HEK293 (cell line): ENCODE data around the gene OR2V1.

ENCODE experiments used
- CTCF ChIP-seq: fragments of 450-650 bp; formaldehyde crosslinking; IDR thresholded peaks from 2 replicates; pipeline ENCODE4 v1.5.1; 2016; ENCODE audit warnings: missing biosample characterization, missing genetic modification characterization
- FEZF1 ChIP-seq: fragments of 450-650 bp; formaldehyde crosslinking; IDR thresholded peaks from 2 replicates; pipeline ENCODE4 v1.5.1; 2016; ENCODE audit warnings: missing biosample characterization, missing genetic modification characterization
- GFI1B ChIP-seq: fragments of 450-650 bp; formaldehyde crosslinking; IDR thresholded peaks from 2 replicates; pipeline ENCODE4 v1.5.1; 2016; ENCODE audit warnings: missing biosample characterization, missing genetic modification characterization
- HOXD13 ChIP-seq: sonication (generic); formaldehyde crosslinking; IDR thresholded peaks from 2 replicates; pipeline ENCODE4 v1.8.0; 2022; ENCODE audit warnings: missing genetic modification reagents, borderline replicate concordance
- KLF1 ChIP-seq: fragments of 450-650 bp; formaldehyde crosslinking; IDR thresholded peaks from 2 replicates; pipeline ENCODE4 v1.5.1; 2016; ENCODE audit warnings: missing biosample characterization, missing genetic modification characterization
- SALL2 ChIP-seq: fragments of 450-650 bp; formaldehyde crosslinking; IDR thresholded peaks from 2 replicates; pipeline ENCODE4 v1.5.0; 2017; ENCODE audit warnings: missing biosample characterization, mild to moderate bottlenecking, missing genetic modification characterization, borderline replicate concordance
- SCRT1 ChIP-seq: fragments of 450-650 bp; formaldehyde crosslinking; IDR thresholded peaks from 2 replicates; pipeline ENCODE4 v1.5.1; 2016; ENCODE audit warnings: missing biosample characterization, missing genetic modification characterization, borderline replicate concordance
- SP2 ChIP-seq: fragments of 450-650 bp; formaldehyde crosslinking; IDR thresholded peaks from 2 replicates; pipeline ENCODE4 v1.5.1; 2016; ENCODE audit warnings: missing biosample characterization, missing genetic modification characterization
- TRIM28 ChIP-seq: IDR thresholded peaks from 2 replicates; pipeline ENCODE4 v1.6.1; 2011; ENCODE audit warnings: low read length, control low read depth, borderline replicate concordance
- TSHZ1 ChIP-seq: fragments of 450-650 bp; formaldehyde crosslinking; IDR thresholded peaks from 2 replicates; pipeline ENCODE4 v1.5.1; 2016; ENCODE audit warnings: missing biosample characterization, missing genetic modification characterization, borderline replicate concordance
- ZBTB26 ChIP-seq: fragments of 450-650 bp; formaldehyde crosslinking; optimal IDR thresholded peaks from 2 replicates; pipeline ENCODE3; 2016; ENCODE audit warnings: missing biosample characterization, mild to moderate bottlenecking, missing genetic modification characterization
- ZNF112 ChIP-seq: fragments of 450-650 bp; formaldehyde crosslinking; IDR thresholded peaks from 2 replicates; pipeline ENCODE4 v1.5.0; 2017; ENCODE audit warnings: missing biosample characterization, missing genetic modification characterization
- ZNF223 ChIP-seq: fragments of 450-650 bp; formaldehyde crosslinking; IDR thresholded peaks from 2 replicates; pipeline ENCODE4 v1.5.1; 2016; ENCODE audit warnings: missing biosample characterization, missing genetic modification characterization
- ZNF26 ChIP-seq: fragments of 450-650 bp; formaldehyde crosslinking; IDR thresholded peaks from 2 replicates; pipeline ENCODE4 v1.5.1; 2016; ENCODE audit warnings: missing biosample characterization, missing genetic modification characterization
- ZNF274 ChIP-seq, 2 experiments: fragments of 200-500 bp in 1 of 2; fragments of 450-650 bp in 1 of 2; sonication (Bioruptor generic) in 1 of 2; formaldehyde crosslinking in 1 of 2; IDR thresholded peaks; 2 replicates each; pipeline versions ENCODE4 v1.5.1 to v1.6.1; 2014 to 2016; ENCODE audit warnings: borderline replicate concordance in 1 of 2, inconsistent platforms in 1 of 2, low read length in 1 of 2, missing biosample characterization in 1 of 2, missing genetic modification characterization in 1 of 2
- ZNF280D ChIP-seq: fragments of 450-650 bp; formaldehyde crosslinking; IDR thresholded peaks from 2 replicates; pipeline ENCODE4 v1.5.1; 2016; ENCODE audit warnings: missing biosample characterization, missing genetic modification characterization
- ZNF488 ChIP-seq: fragments of 450-650 bp; formaldehyde crosslinking; IDR thresholded peaks from 2 replicates; pipeline ENCODE4 v1.5.1; 2016; ENCODE audit warnings: missing biosample characterization, missing genetic modification characterization
- ZNF561 ChIP-seq: fragments of 450-650 bp; IDR thresholded peaks from 2 replicates; pipeline ENCODE4 v1.5.1; 2018; ENCODE audit warnings: missing biosample characterization, missing genetic modification characterization, borderline replicate concordance
- ZNF610 ChIP-seq: fragments of 450-650 bp; formaldehyde crosslinking; IDR thresholded peaks from 2 replicates; pipeline ENCODE4 v1.5.1; 2016; ENCODE audit warnings: missing biosample characterization, missing genetic modification characterization, borderline replicate concordance
- ZNF645 ChIP-seq: fragments of 450-650 bp; formaldehyde crosslinking; IDR thresholded peaks from 2 replicates; pipeline ENCODE4; 2016; ENCODE audit warnings: missing biosample characterization, missing genetic modification characterization
- ZNF768 ChIP-seq: fragments of 450-650 bp; formaldehyde crosslinking; IDR thresholded peaks from 2 replicates; pipeline ENCODE4 v1.5.1; 2018; ENCODE audit warnings: missing biosample characterization, mild to moderate bottlenecking, missing genetic modification characterization
- ZNF777 ChIP-seq: fragments of 450-650 bp; formaldehyde crosslinking; IDR thresholded peaks from 2 replicates; pipeline ENCODE4 v1.5.1; 2017; ENCODE audit warnings: missing biosample characterization, missing genetic modification characterization, borderline replicate concordance
- ZNF791 ChIP-seq: fragments of 450-650 bp; formaldehyde crosslinking; IDR thresholded peaks from 2 replicates; pipeline ENCODE4 v1.5.1; 2016; ENCODE audit warnings: missing biosample characterization, missing genetic modification characterization
- ZSCAN5A ChIP-seq: fragments of 450-650 bp; formaldehyde crosslinking; IDR thresholded peaks from 2 replicates; pipeline ENCODE4 v1.5.1; 2016; ENCODE audit warnings: missing biosample characterization, missing genetic modification characterization

Gene OR2V1

GRCh38 chr5:181167814-181168488, 37.0 kb upstream of the OR2V1 start (continued):
- TF ChIP-seq ZNF645 (tag by site-specific recombination) = no peak
- no peak for TF ChIP-seq ZNF488 (tag by site-specific recombination)
- no peak for TF ChIP-seq ZNF26
- TF ChIP-seq ZNF280D (tag by site-specific recombination) = no peak
- TF ChIP-seq ZNF777 (tag by site-specific recombination) = no peak
- TF ChIP-seq TSHZ1 (tag by site-specific recombination) = no peak
- no peak for TF ChIP-seq TRIM28
- no peak for TF ChIP-seq ZBTB26 (tag by site-specific recombination)
- TF ChIP-seq ZNF791 (tag by site-specific recombination) = no peak
- peak; percentile 65; the same call in 1 of the 2 replicates for TF ChIP-seq ZNF561 (tag by site-specific recombination)
- no peak for TF ChIP-seq ZNF112 (tag by site-specific recombination)
- TF ChIP-seq FEZF1 (tag by site-specific recombination) = no peak
- TF ChIP-seq KLF1 = no peak
- TF ChIP-seq SALL2 (tag by site-specific recombination) = no peak
- TF ChIP-seq ZNF274 (IDR thresholded peaks at IDR 0.05; ENCODE audit: low read length) = no peak
- no peak for TF ChIP-seq ZNF274 (tag by site-specific recombination; IDR thresholded peaks at IDR 0.05; ENCODE audit: borderline replicate concordance)
- no peak for TF ChIP-seq GFI1B (tag by site-specific recombination)
- no peak for TF ChIP-seq ZNF610 (tag by site-specific recombination)
- TF ChIP-seq CTCF (tag by site-specific recombination) = peak; percentile 63
- no peak for TF ChIP-seq ZNF768 (tag by site-specific recombination)
- TF ChIP-seq SP2 = peak; percentile 50
- TF ChIP-seq ZSCAN5A (tag by site-specific recombination) = no peak
- TF ChIP-seq ZNF223 (tag by site-specific recombination) = no peak
- TF ChIP-seq SCRT1 (tag by site-specific recombination) = no peak
- no peak for TF ChIP-seq HOXD13 (CRISPR knock-in tag)
